ENCODE data around the gene MTPN. TPM values are rescaled to one million over a fixed set of nuclear protein-coding genes. Genes with fewer than 3 reads are reported as not detected.

The MTPN gene
- total and polyA plus RNA-seq, 4 donors: 63.0 to 92.6 (median 89.0) TPM

GRCh38 chr7:136012238-136012637 lies 35.1 kb upstream of the MTPN start:
- no peak for DNase-seq
- intact Hi-C loops (cut with DNase I): no loop called here
- ATAC-seq (ENCODE audit: low FRiP score): no peak
- H3K27me3 ChIP-seq (ENCODE audit: control insufficient read depth in 1 of 2, insufficient read depth in 2 of 2, low read length in 1 of 2): no peaks in the 10 kb centered on the region
- 84 to 88% methylated on average over 8 of the region's 8 CpGs for WGBS, 2 donors
- H3K27ac ChIP-seq (ENCODE audit: low read depth in 1 of 2, low read length in 2 of 2): no peak overlapping the region
- H3K4me3 ChIP-seq (ENCODE audit: low read length in 2 of 2): no peak overlapping the region
- H3K9me3 ChIP-seq (ENCODE audit: control insufficient read depth, low read length): no peaks in the 10 kb centered on the region
- no peaks in the 10 kb centered on the region for H3K4me1 ChIP-seq (ENCODE audit: control insufficient read depth in 1 of 2, insufficient read depth in 2 of 2, low read length in 2 of 2)
- H3K36me3 ChIP-seq (ENCODE audit: control insufficient read depth in 1 of 2, insufficient read depth in 2 of 2, low read length in 1 of 2): no peaks in the 10 kb centered on the region

GRCh38 chr7:136009488-136010079 lies 32.4 kb upstream of the MTPN start:
- Histone ChIP-seq H3K27me3 (ENCODE audit: control insufficient read depth in 1 of 2, insufficient read depth in 2 of 2, low read length in 1 of 2) (no peaks in the 10 kb centered on the region), H3K4me1 (ENCODE audit: control insufficient read depth in 1 of 2, insufficient read depth in 2 of 2, low read length in 2 of 2) (no peaks in the 10 kb centered on the region), H3K36me3 (ENCODE audit: control insufficient read depth in 1 of 2, insufficient read depth in 2 of 2, low read length in 1 of 2) (no peaks in the 10 kb centered on the region), H3K9me3 (ENCODE audit: control insufficient read depth, low read length) (no peaks in the 10 kb centered on the region), H3K27ac (ENCODE audit: low read depth in 1 of 2, low read length in 2 of 2) (no peak overlapping the region), H3K4me3 (ENCODE audit: low read length in 2 of 2) (no peak overlapping the region)
- ATAC-seq (ENCODE audit: low FRiP score): peak; percentile 68
- intact Hi-C loops (cut with DNase I): loop anchor here (2.0 to 5.0 kb wide), 3 partner anchors 209 to 347 kb away; partner anchors contain the start of gene STMP1 (in 2 of the 2)
- WGBS, 2 donors: 25 to 26% methylated on average over 4 of the region's 4 CpGs
- no peak for DNase-seq

- 92 to 93% methylated on average over 3 of the region's 3 CpGs for whole genome bisulfite sequencing, 2 donors
- no peak for ATAC-seq (ENCODE audit: low FRiP score)
- Histone ChIP-seq H3K4me3 (ENCODE audit: low read length in 2 of 2) (no peak overlapping the region), H3K27ac (ENCODE audit: low read depth in 1 of 2, low read length in 2 of 2) (no peak overlapping the region), H3K4me1 (ENCODE audit: control insufficient read depth in 1 of 2, insufficient read depth in 2 of 2, low read length in 2 of 2) (no peaks in the 10 kb centered on the region), H3K36me3 (ENCODE audit: control insufficient read depth in 1 of 2, insufficient read depth in 2 of 2, low read length in 1 of 2) (no peaks in the 10 kb centered on the region), H3K27me3 (ENCODE audit: control insufficient read depth in 1 of 2, insufficient read depth in 2 of 2, low read length in 1 of 2) (no peaks in the 10 kb centered on the region), H3K9me3 (ENCODE audit: control insufficient read depth, low read length) (no peaks in the 10 kb centered on the region)
- no peak for DNase-seq
- intact Hi-C loops (cut with DNase I): loop anchor here in 1 of 2 donors (5.0 kb wide), 1 partner anchor 344 kb away; the partner anchor contains the start of gene STMP1
These were observed 29.0 kb upstream of the MTPN start for GRCh38 chr7:136006208-136006607.

GRCh38 chr7:136004083-136004482 lies 26.9 kb upstream of the MTPN start:
- intact Hi-C loops (cut with DNase I): no loop called here

GRCh38 chr7:136002802-136003201 lies 25.6 kb upstream of the MTPN start:
- intact Hi-C loops (cut with DNase I): no loop called here
- 31 to 39% methylated on average over 1 of the region's 1 CpG for WGBS, 2 donors
- DNase-seq (no peak), ATAC-seq (ENCODE audit: low FRiP score) (no peak)
- Histone ChIP-seq H3K36me3 (ENCODE audit: control insufficient read depth in 1 of 2, insufficient read depth in 2 of 2, low read length in 1 of 2) (no peaks in the 10 kb centered on the region), H3K4me1 (ENCODE audit: control insufficient read depth in 1 of 2, insufficient read depth in 2 of 2, low read length in 2 of 2) (no peaks in the 10 kb centered on the region), H3K9me3 (ENCODE audit: control insufficient read depth, low read length) (peaks cover 3% of the 10 kb centered on the region), H3K27me3 (ENCODE audit: control insufficient read depth in 1 of 2, insufficient read depth in 2 of 2, low read length in 1 of 2) (no peaks in the 10 kb centered on the region), H3K27ac (ENCODE audit: low read depth in 1 of 2, low read length in 2 of 2) (no peak overlapping the region), H3K4me3 (ENCODE audit: low read length in 2 of 2) (no peak overlapping the region)

More at GRCh38 chr7:136004083-136004482, 26.9 kb upstream of the MTPN start:
- no peak for DNase-seq
- Histone ChIP-seq H3K27ac (ENCODE audit: low read depth in 1 of 2, low read length in 2 of 2) (no peak overlapping the region), H3K27me3 (ENCODE audit: control insufficient read depth in 1 of 2, insufficient read depth in 2 of 2, low read length in 1 of 2) (no peaks in the 10 kb centered on the region), H3K4me1 (ENCODE audit: control insufficient read depth in 1 of 2, insufficient read depth in 2 of 2, low read length in 2 of 2) (no peaks in the 10 kb centered on the region), H3K36me3 (ENCODE audit: control insufficient read depth in 1 of 2, insufficient read depth in 2 of 2, low read length in 1 of 2) (no peaks in the 10 kb centered on the region), H3K9me3 (ENCODE audit: control insufficient read depth, low read length) (peaks cover 3% of the 10 kb centered on the region), H3K4me3 (ENCODE audit: low read length in 2 of 2) (no peak overlapping the region)
- 89 to 90% methylated on average over 3 of the region's 3 CpGs for WGBS, 2 donors
- ATAC-seq (ENCODE audit: low FRiP score): no peak

- 53 to 66% methylated on average over 3 of the region's 3 CpGs for WGBS, 2 donors
- peaks cover 3% of the 10 kb centered on the region for H3K9me3 ChIP-seq (ENCODE audit: control insufficient read depth, low read length)
- H3K27me3 ChIP-seq (ENCODE audit: control insufficient read depth in 1 of 2, insufficient read depth in 2 of 2, low read length in 1 of 2): no peaks in the 10 kb centered on the region
- DNase-seq (no peak), ATAC-seq (ENCODE audit: low FRiP score) (no peak)
- H3K36me3 ChIP-seq (ENCODE audit: control insufficient read depth in 1 of 2, insufficient read depth in 2 of 2, low read length in 1 of 2): no peaks in the 10 kb centered on the region
- no peaks in the 10 kb centered on the region for H3K4me1 ChIP-seq (ENCODE audit: control insufficient read depth in 1 of 2, insufficient read depth in 2 of 2, low read length in 2 of 2)
- H3K4me3 ChIP-seq (ENCODE audit: low read length in 2 of 2): no peak overlapping the region
- no peak overlapping the region for H3K27ac ChIP-seq (ENCODE audit: low read depth in 1 of 2, low read length in 2 of 2)
- intact Hi-C loops (cut with DNase I): no loop called here
These were observed 23.2 kb upstream of the MTPN start for GRCh38 chr7:136000288-136000913.

GRCh38 chr7:135998081-135998480 lies 20.9 kb upstream of the MTPN start:
- Histone ChIP-seq H3K36me3 (ENCODE audit: control insufficient read depth in 1 of 2, insufficient read depth in 2 of 2, low read length in 1 of 2) (no peaks in the 10 kb centered on the region), H3K27ac (ENCODE audit: low read depth in 1 of 2, low read length in 2 of 2) (no peak overlapping the region), H3K4me3 (ENCODE audit: low read length in 2 of 2) (no peak overlapping the region), H3K27me3 (ENCODE audit: control insufficient read depth in 1 of 2, insufficient read depth in 2 of 2, low read length in 1 of 2) (no peaks in the 10 kb centered on the region), H3K4me1 (ENCODE audit: control insufficient read depth in 1 of 2, insufficient read depth in 2 of 2, low read length in 2 of 2) (no peaks in the 10 kb centered on the region), H3K9me3 (ENCODE audit: control insufficient read depth, low read length) (peaks cover 3% of the 10 kb centered on the region)
- intact Hi-C loops (cut with DNase I): no loop called here
- no peak for DNase-seq
- no peak for ATAC-seq (ENCODE audit: low FRiP score)

GRCh38 chr7:135995748-135996147 lies 18.6 kb upstream of the MTPN start:
- H3K27ac ChIP-seq (ENCODE audit: low read depth in 1 of 2, low read length in 2 of 2): no peak overlapping the region
- H3K4me1 ChIP-seq (ENCODE audit: control insufficient read depth in 1 of 2, insufficient read depth in 2 of 2, low read length in 2 of 2): no peaks in the 10 kb centered on the region
- peaks cover 3% of the 10 kb centered on the region for H3K9me3 ChIP-seq (ENCODE audit: control insufficient read depth, low read length)
- intact Hi-C loops (cut with DNase I): no loop called here
- DNase-seq (no peak), ATAC-seq (ENCODE audit: low FRiP score) (no peak)
- no peaks in the 10 kb centered on the region for H3K36me3 ChIP-seq (ENCODE audit: control insufficient read depth in 1 of 2, insufficient read depth in 2 of 2, low read length in 1 of 2)
- WGBS, 2 donors: 85 to 89% methylated on average over 2 of the region's 2 CpGs
- H3K27me3 ChIP-seq (ENCODE audit: control insufficient read depth in 1 of 2, insufficient read depth in 2 of 2, low read length in 1 of 2): no peaks in the 10 kb centered on the region
- H3K4me3 ChIP-seq (ENCODE audit: low read length in 2 of 2): no peak overlapping the region

Measured in aorta (tissue), 5 donors.